GM19372 (cell line): ENCODE data around the gene RBM20.
"Not testable (repeated sequence)": the region's sequence is repeated elsewhere in the genome, so short reads cannot be mapped to it uniquely, and the experiment has no call there.

Experiments used
- ATAC-seq: cut with Tn5 transposase; IDR thresholded peaks from one replicate; pipeline ENCODE4 v1.9.1; 2021; ENCODE audit warnings: mild to moderate bottlenecking, low read depth, moderate library complexity; ENCODE audit not compliant: unreplicated experiment

RBM20 gene

GRCh38 chr10:110646417-110647135, 2.4 kb downstream of the RBM20 start:
- no peak for ATAC-seq

DNA sequence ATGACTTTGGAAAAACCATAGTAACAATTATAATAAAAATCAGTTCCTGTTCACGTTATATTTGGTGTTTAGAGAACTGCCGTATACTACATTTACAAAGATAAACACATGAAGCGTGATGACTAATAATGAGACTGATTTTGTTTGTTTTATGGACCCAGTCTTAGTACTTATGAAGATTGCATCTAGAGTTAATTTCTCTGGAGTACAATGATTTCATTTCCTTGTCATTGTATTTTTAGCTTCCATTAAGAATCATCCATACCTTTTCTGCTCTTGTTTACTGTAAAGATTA, 2.9 kb downstream of the RBM20 start:
- ATAC-seq = no peak

DNA sequence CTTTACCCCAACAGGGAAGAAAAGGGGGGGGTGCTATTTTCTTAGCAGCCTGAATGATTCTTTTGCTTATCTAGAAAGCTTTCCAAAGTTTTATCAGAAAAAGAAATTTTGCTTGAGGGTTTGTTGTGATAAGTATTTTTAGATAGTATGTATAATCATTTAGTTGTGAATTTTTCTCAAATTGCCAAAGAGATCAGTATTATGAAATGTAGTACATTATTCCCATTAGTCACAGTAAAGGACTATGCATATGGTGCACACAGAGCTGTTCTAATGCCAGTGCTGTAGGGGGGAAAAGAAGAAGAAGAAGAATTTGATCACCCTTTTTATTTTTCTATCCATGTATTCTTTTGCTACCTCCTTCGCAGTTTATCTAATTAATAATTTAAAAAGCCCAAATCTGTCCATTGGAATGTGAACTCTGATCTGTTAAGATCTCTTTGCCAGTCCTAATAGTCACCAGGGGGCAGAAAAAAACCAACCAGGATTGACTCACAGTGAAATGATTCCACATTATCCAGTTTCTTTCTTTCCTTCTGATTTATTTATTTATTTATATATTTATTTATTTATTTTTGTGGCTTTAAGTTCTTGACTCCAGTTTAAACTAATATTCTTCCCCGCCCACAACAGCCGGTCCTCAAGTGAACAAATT, 4.7 kb downstream of the RBM20 start:
- ATAC-seq = no peak

DNA sequence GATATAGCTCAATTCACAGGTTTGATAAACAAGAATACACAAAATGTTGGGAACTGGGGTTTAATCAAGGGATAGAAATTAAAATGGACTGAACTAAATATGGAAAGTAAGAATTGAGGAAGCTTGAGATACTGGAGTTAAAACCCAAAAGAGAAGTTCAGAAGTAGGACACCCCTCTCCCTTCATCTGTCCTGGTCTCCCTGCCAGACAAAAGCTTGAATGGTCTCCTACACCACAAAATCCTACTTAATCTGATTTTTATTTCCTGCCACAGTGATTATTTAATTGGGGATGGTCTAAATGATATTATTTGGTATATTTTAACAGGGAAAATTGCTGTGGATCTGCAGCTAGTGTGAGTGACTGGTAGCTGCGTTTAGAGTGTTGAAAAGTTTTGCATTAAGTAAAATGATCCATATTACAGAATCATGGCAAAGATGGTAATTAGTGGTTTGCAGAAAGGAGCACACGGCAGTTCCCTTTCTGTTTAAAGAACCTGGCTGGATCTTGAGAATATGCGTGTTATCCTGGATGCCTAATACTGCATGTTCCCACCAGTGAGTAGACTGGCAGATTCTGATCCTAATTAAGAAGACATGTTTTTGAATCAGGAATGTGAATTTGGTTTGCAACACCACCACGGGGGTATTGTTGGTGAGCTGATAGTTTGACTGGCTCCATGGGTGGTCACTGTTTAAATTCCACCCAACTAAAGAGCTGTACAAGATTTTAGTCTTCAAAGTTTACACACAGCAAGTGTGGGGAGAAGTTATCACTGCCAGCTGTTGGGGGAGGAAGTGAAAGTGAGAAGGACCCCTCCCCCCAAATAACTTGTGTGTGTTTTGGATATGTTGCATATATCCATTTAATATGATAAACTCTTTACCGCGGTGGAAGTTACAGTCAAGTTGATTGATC, 5.5 kb downstream of the RBM20 start:
- ATAC-seq = no peak

GRCh38 chr10:110650265-110650668, 6.1 kb downstream of the RBM20 start:
- no peak for ATAC-seq

GRCh38 chr10:110651044-110651958, 7.2 kb downstream of the RBM20 start:
- peak; percentile 80 for ATAC-seq

GRCh38 chr10:110652475-110653118, 8.5 kb downstream of the RBM20 start:
- ATAC-seq = no peak

GRCh38 chr10:110655320-110655719, 11.2 kb downstream of the RBM20 start:
- no peak for ATAC-seq

- no peak for ATAC-seq
Observed at GRCh38 chr10:110656612-110657011, 12.5 kb downstream of the RBM20 start.

- no peak for ATAC-seq
Observed at GRCh38 chr10:110657973-110658691, 14.0 kb downstream of the RBM20 start.

DNA sequence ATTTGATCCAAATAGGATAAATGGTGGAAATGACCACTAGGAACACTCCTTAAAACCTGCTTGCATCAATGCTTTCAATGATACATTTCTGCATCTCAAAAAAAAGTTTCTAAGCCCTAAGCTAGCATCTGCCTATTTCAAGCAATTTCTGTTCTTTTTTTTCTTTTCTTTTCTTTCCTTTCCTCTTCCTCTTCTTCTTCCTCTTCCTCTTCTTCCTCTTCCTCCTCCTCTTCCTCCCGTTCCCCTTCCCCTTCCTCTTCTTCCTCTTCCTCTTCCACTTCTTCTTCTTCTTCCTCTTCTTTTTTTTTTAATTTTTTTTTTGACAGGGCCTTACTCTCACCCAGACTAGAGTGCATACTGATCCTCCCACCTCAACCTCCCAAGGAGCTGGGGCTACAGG, 15.4 kb downstream of the RBM20 start:
- ATAC-seq = no peak

DNA sequence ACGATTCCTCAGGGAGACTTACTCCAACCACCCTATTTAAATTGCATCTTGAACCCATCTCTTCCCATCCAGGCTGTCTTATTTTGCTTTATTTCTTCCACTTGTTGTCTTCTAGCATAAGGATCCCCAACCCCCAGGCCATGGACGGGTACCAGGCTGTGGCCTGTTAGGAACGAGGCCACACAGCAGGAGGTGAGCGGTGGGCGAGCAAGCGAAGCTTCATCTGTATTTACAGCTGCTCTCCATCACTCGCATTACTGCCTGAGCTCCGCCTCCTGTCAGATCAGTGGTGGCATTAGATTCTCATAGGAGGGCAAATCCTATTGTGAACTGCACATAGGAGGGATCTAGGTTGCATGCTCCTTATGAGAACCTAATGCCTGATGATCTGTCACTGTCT, 16.2 kb downstream of the RBM20 start:
- ATAC-seq = not testable (repeated sequence)

GRCh38 chr10:110661292-110661691, 17.2 kb downstream of the RBM20 start:
- ATAC-seq = no peak

GRCh38 chr10:110664483-110665420, 20.6 kb downstream of the RBM20 start:
- no peak for ATAC-seq

- not testable (repeated sequence) for ATAC-seq
Observed at GRCh38 chr10:110666259-110666658, 22.1 kb downstream of the RBM20 start.

DNA sequence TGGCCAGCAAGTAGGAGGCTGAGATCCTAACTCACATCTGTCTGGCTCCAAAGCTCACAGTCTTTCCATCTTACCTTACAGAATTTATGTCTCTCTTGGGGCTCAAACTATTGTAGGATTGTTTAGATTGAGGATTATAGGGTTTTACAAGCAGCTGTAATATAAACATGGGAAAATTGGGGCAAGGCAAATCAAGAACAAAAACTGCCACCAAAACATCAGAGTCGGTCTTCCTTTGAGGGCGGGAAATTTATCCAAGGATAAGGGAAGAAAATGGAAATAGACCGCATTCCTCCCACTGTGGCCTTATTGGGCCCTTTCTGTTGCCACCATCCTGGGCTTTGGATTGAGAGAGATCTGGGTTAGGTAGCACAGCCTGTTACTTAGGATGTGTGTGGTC, 22.5 kb downstream of the RBM20 start:
- no peak for ATAC-seq

DNA sequence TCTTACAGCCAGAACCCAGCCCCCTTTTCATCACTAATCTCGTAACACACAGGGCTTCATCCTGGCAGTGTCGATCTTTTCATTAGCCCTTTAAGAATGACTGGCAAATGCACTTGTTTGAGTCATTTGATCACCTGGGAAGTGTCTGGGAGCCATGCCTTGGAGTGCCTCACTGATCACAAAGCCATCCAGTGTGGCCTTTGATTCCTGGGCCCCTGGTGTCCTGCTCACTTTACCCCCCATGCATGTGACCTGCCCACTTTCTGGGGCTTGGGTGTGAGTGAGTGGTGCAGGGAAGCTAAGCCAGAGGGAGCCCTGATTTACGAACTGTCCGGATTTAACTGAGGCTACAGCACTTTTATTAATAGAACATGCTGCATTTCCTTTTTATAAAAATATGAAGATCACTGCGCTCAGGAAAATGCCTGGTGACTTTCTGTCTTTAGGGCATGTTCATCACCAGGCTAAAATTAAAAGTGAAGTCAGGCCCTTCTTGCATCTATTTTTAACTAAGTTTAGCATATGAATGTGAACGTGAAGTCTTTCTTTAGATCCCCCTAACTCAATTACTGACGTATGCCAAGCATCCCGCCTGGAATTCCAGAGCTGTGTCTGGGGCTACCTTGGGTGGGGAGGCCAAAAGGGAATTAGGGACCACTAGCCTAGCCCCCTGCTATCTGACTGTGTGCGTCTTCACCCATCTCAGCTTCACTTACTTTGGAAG, 23.6 kb downstream of the RBM20 start:
- no peak for ATAC-seq

DNA sequence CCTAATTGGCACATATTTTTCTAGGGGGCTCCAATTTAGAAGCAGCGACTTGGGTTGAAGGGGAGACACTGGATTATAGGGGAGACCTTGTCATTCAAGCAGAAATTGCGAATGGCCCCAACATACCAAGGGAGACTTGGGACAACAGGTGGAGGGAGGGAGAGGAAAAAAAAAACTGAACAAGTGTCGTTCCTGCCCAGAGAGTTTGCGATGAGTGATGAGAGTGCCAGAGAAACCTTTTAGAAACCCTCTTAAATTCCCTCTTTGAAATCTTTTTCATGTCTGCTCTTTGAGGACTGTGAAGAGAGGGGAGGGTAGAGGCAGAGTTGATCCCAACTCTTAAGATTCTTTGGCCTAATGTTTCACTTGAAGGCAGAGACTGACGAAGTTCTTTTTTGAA, 24.3 kb downstream of the RBM20 start:
- no peak for ATAC-seq
